ENCODE measurements around the gene MUC6.

- TF ChIP-seq SP1 (IDR thresholded peaks at IDR 0.05; ENCODE audit: low read depth, low read length) (no peak), NFYB (IDR thresholded peaks at IDR 0.05; ENCODE audit: insufficient read depth, low read depth, low read length) (no peak), POLR2A (IDR thresholded peaks at IDR 0.05; ENCODE audit: low read depth, low read length) (no peak)
- TF ChIP-seq, protein P1, sequence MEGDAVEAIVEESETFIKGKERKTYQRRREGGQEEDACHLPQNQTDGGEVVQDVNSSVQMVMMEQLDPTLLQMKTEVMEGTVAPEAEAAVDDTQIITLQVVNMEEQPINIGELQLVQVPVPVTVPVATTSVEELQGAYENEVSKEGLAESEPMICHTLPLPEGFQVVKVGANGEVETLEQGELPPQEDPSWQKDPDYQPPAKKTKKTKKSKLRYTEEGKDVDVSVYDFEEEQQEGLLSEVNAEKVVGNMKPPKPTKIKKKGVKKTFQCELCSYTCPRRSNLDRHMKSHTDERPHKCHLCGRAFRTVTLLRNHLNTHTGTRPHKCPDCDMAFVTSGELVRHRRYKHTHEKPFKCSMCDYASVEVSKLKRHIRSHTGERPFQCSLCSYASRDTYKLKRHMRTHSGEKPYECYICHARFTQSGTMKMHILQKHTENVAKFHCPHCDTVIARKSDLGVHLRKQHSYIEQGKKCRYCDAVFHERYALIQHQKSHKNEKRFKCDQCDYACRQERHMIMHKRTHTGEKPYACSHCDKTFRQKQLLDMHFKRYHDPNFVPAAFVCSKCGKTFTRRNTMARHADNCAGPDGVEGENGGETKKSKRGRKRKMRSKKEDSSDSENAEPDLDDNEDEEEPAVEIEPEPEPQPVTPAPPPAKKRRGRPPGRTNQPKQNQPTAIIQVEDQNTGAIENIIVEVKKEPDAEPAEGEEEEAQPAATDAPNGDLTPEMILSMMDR (IDR thresholded peaks at IDR 0.05 in 2 of 3, conservative IDR thresholded peaks at IDR 0.05 in 1 of 3; ENCODE audit: control insufficient read depth in 2 of 3, extremely low read depth in 1 of 3, insufficient read depth in 1 of 3, low read depth in 3 of 3, low read length in 3 of 3), result no peak
Measured at GRCh38 chr11:970319-970871, 66.1 kb downstream of the MUC6 start.
